GM12892 (cell line): Measurements from ENCODE around the gene EIF3CL.
"Not testable (repeated sequence)": the region's sequence is repeated elsewhere in the genome, so short reads cannot be mapped to it uniquely, and the experiment has no call there.

Experiments
- POLR2A ChIP-seq: IDR thresholded peaks from 2 replicates; pipeline ENCODE4 v1.6.1; 2011; ENCODE audit warnings: low read depth, low read length, control low read depth
- POLR2AphosphoS5 ChIP-seq: IDR thresholded peaks from 2 replicates; pipeline ENCODE4 v1.6.1; 2011; ENCODE audit warnings: low read depth, low read length, control low read depth
- TAF1 ChIP-seq: IDR thresholded peaks from 2 replicates; pipeline ENCODE4 v1.6.1; 2011; ENCODE audit warnings: low read depth, mild to moderate bottlenecking, control low read depth, low read length, borderline replicate concordance

- TF ChIP-seq TAF1, POLR2A, POLR2AphosphoS5: not testable (repeated sequence)
These were observed 40.3 kb upstream of the EIF3CL start for GRCh38 chr16:28443943-28444342.
